CD14-positive monocyte (primary cell): ENCODE measurements around the gene C1QA. TPM values are rescaled to one million over a fixed set of nuclear protein-coding genes. Genes with fewer than 3 reads are reported as not detected.

Experiments used
- DNase-seq, 3 donors: peaks; one replicate each; pipeline ENCODE4 v3.0.0-alpha.2; 2011 to 2022
- H2AFZ ChIP-seq: 2 replicates; pipeline ENCODE4 v1.6.0; 2012; ENCODE audit warnings: mild to moderate bottlenecking, low read depth, low read length, inconsistent platforms; ENCODE audit not compliant: insufficient read depth, poor library complexity, severe bottlenecking
- H3K27ac ChIP-seq, 2 donors: 1 replicate in 1 of 2; 2 replicates in 1 of 2; pipeline ENCODE4 v1.5.1; 2012 to 2013; ENCODE audit warnings: low read length in 2 of 2, control low read depth in 1 of 2, inconsistent platforms in 1 of 2, low read depth in 1 of 2, mild to moderate bottlenecking in 1 of 2
- H3K27me3 ChIP-seq, 2 donors: one replicate each; pipeline versions ENCODE4 v1.6.0 to v1.6.1; 2011 to 2013; ENCODE audit warnings: low read length in 2 of 2; ENCODE audit not compliant: control insufficient read depth in 2 of 2, insufficient read depth in 2 of 2
- H3K36me3 ChIP-seq, 2 donors: replicated peaks in 1 of 2; 1 replicate in 1 of 2; 2 replicates in 1 of 2; pipeline versions ENCODE4 v1.5.1 to v1.6.1; 2012 to 2013; ENCODE audit warnings: low read length in 2 of 2, control low read depth in 1 of 2, inconsistent platforms in 1 of 2, mild to moderate bottlenecking in 1 of 2; ENCODE audit not compliant: insufficient read depth in 2 of 2, control insufficient read depth in 1 of 2
- H3K4me1 ChIP-seq, 2 donors: 1 replicate in 1 of 2; 2 replicates in 1 of 2; pipeline versions ENCODE4 v1.5.1 to v1.6.1; 2012 to 2013; ENCODE audit warnings: low read length in 2 of 2, control low read depth in 1 of 2, inconsistent platforms in 1 of 2, mild to moderate bottlenecking in 1 of 2, moderate library complexity in 1 of 2; ENCODE audit not compliant: insufficient read depth in 2 of 2, control insufficient read depth in 1 of 2
- H3K4me2 ChIP-seq: replicated peaks from 2 replicates; pipeline ENCODE3; 2012; ENCODE audit warnings: low read length, moderate library complexity, mild to moderate bottlenecking; ENCODE audit not compliant: poor library complexity, severe bottlenecking; ENCODE audit errors: extremely low read depth
- H3K4me3 ChIP-seq, 3 experiments: fragments of 200-600 bp in 1 of 3; sonication (generic) in 1 of 3; replicated peaks in 1 of 3; 1 replicate in 2 of 3; 2 replicates in 1 of 3; pipeline ENCODE4 v1.5.1; 2011 to 2013; ENCODE audit warnings: low read length in 3 of 3, mild to moderate bottlenecking in 3 of 3, control low read depth in 2 of 3, low read depth in 2 of 3, inconsistent platforms in 1 of 3, moderate library complexity in 1 of 3
- H3K79me2 ChIP-seq: 2 replicates; pipeline ENCODE4 v1.6.0; 2012; ENCODE audit warnings: mild to moderate bottlenecking, control low read depth, inconsistent platforms, low read length, moderate library complexity; ENCODE audit not compliant: insufficient read depth
- H3K9ac ChIP-seq: 2 replicates; pipeline ENCODE4 v1.6.0; 2017; ENCODE audit warnings: low read length, mild to moderate bottlenecking; ENCODE audit not compliant: insufficient read depth, poor library complexity, severe bottlenecking
- H3K9me3 ChIP-seq, 2 donors: replicated peaks in 1 of 2; 1 replicate in 1 of 2; 2 replicates in 1 of 2; pipeline versions ENCODE4 v1.5.1 to v1.6.1; 2012 to 2013; ENCODE audit warnings: low read length in 2 of 2, control low read depth in 1 of 2; ENCODE audit not compliant: control insufficient read depth in 1 of 2, insufficient read depth in 1 of 2
- H4K20me1 ChIP-seq: 2 replicates; pipeline ENCODE4 v1.6.0; 2012; ENCODE audit warnings: mild to moderate bottlenecking, low read length, control low read depth, moderate library complexity; ENCODE audit not compliant: insufficient read depth
- H3K27ac Mint-ChIP-seq, 7 donors: one replicate each; pipeline ENCODE4 v1.8.0; 2020; ENCODE audit warnings: mild to moderate bottlenecking in 7 of 7, mixed read lengths in 7 of 7, moderate library complexity in 6 of 7, inconsistent platforms in 2 of 7
- H3K27me3 Mint-ChIP-seq, 3 donors: one replicate each; pipeline ENCODE4 v1.8.0; 2021 to 2022; ENCODE audit warnings: low read depth in 3 of 3, mild to moderate bottlenecking in 3 of 3, mixed read lengths in 3 of 3, moderate library complexity in 3 of 3, inconsistent platforms in 1 of 3
- H3K36me3 Mint-ChIP-seq, 2 donors: one replicate each; pipeline ENCODE4 v1.8.0; 2020; ENCODE audit warnings: mixed read lengths in 2 of 2, inconsistent platforms in 1 of 2, mild to moderate bottlenecking in 1 of 2
- H3K4me1 Mint-ChIP-seq: one replicate; pipeline ENCODE4 v1.8.0; 2020; ENCODE audit warnings: mild to moderate bottlenecking, mixed read lengths
- H3K4me3 Mint-ChIP-seq, 2 donors: one replicate each; pipeline ENCODE4 v1.8.0; 2020; ENCODE audit warnings: mild to moderate bottlenecking in 2 of 2, mixed read lengths in 2 of 2, moderate library complexity in 1 of 2
- H3K9me3 Mint-ChIP-seq, 7 donors: one replicate each; pipeline ENCODE4 v1.8.0; 2020 to 2022; ENCODE audit warnings: mixed read lengths in 7 of 7, mild to moderate bottlenecking in 6 of 7, moderate library complexity in 6 of 7, inconsistent platforms in 2 of 7
- WGBS: methylation state at CpG from one replicate; pipeline ENCODE4 v1.1.5; 2013; ENCODE audit warnings: missing lambda C conversion rate; ENCODE audit not compliant: insufficient coverage; 5-methylcytosine and 5-hydroxymethylcytosine counted together
- intact Hi-C, 2 donors: fragments of 100-400 bp; cut with micrococcal nuclease; formaldehyde crosslinking; loops; one replicate each; pipeline versions ENCODE4 v1.15.0 to v1.15.1; 2023
- polyA plus RNA-seq, 3 donors: library from polyadenylated mRNA; depleted of rRNA in 1 of 3; unstranded in 2 of 3; stranded (reverse) in 1 of 3; fragments of 300-500 nt in 2 of 3; fragments of >200 nt in 1 of 3; fragmentation: Illumina TruSeq in 2 of 3; gene quantifications; 1 replicate in 2 of 3; 2 replicates in 1 of 3; pipeline ENCODE4 v1.2.3, GENCODE V29; 2012 to 2021
- TF ChIP-seq, protein P1 (sequence below): fragments of 200-600 bp; IDR thresholded peaks from one replicate; pipeline ENCODE4 v1.8.0; 2022; ENCODE audit warnings: antibody characterized with exemption, mild to moderate bottlenecking

C1QA gene
- polyA plus RNA-seq, 3 donors: 14.5 to 19.6 (median 16.3) TPM

DNA sequence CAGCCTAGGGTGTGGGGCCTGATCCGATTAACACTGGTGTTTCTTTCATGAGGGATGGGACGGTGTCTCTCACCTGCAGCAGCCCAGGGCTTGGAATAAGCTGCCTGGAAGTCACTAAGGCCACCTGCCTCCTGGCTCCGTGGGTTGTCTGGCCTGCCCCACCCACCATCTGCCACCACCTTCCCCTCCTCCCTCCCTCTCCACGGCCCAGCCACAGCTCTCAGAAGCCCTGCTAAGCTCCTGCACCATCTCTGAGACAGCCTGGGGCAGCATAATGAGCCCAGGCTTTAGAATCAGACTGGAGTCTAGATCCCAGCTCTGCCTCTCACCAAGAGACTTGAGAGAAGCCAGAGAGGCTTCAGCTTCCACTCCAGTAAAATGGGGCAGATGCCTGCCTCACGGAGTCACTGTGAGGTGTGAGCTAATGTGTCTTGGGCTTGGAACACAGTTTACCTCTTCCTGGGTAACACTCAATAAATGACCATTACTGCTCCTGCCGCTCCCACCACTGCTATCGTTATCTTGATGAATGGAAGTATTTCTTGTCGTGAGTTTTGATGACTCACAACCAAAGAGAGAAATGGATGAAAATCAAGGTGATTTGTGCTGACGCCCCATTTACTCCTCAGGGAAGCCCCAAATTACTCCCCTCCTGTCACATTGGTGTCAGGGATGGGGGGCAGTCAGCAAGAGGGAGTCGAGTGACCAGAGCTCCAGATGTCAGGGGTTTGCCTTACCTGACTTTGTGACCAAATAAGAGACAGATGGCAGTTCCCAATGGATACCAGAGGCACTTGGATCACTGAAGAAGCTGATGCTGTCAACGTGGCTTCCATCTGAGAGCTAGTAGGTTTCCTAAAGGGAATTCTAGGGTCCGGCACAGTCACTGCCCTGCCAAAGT, 23.5 kb upstream of the C1QA start:
- Histone ChIP-seq H2AFZ (no peak overlapping the region), H3K9ac (no peak overlapping the region), H3K27ac (no peak overlapping the region), H3K9me3 (no peaks in the 10 kb centered on the region), H4K20me1 (no peaks in the 10 kb centered on the region), H3K4me2 (no peak overlapping the region), H3K36me3 (no peaks in the 10 kb centered on the region), H3K79me2 (no peaks in the 10 kb centered on the region), H3K4me1 (no peaks in the 10 kb centered on the region), H3K27me3 (peaks cover 0 to 4% of the 10 kb centered on the region in 2 donors), H3K4me3 (no peak overlapping the region)
- Mint-ChIP-seq H3K27me3 (peaks cover 12 to 24% (median 22%) of the 10 kb centered on the region in 3 donors), H3K9me3 (no peaks in the 10 kb centered on the region), H3K4me3 (no peak overlapping the region), H3K27ac (peak overlapping the region in 1 of 7 donors; percentile 62), H3K4me1 (no peaks in the 10 kb centered on the region), H3K36me3 (no peaks in the 10 kb centered on the region)
- TF ChIP-seq, protein P1, sequence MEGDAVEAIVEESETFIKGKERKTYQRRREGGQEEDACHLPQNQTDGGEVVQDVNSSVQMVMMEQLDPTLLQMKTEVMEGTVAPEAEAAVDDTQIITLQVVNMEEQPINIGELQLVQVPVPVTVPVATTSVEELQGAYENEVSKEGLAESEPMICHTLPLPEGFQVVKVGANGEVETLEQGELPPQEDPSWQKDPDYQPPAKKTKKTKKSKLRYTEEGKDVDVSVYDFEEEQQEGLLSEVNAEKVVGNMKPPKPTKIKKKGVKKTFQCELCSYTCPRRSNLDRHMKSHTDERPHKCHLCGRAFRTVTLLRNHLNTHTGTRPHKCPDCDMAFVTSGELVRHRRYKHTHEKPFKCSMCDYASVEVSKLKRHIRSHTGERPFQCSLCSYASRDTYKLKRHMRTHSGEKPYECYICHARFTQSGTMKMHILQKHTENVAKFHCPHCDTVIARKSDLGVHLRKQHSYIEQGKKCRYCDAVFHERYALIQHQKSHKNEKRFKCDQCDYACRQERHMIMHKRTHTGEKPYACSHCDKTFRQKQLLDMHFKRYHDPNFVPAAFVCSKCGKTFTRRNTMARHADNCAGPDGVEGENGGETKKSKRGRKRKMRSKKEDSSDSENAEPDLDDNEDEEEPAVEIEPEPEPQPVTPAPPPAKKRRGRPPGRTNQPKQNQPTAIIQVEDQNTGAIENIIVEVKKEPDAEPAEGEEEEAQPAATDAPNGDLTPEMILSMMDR: no peak
- WGBS: 42% methylated on average over 6 of the region's 12 CpGs
- intact Hi-C loops: no loop called here
- DNase-seq: no peak

DNA sequence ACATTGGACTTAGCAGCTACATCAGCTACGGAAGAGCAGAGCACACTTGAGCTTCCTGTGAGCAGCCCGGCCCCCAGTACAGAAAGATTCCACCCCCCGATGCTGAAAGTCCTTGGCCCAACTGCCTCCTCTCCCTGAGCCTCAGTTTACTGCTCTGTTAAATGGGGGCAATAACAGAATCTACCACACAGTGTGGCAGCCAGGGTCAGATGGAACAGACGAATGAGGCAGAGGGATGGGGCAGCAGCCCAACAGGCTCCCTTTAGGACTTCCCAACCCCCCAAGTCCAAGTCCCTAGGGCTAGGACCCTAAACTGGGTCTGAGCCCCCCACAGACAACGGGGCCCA, 22.9 kb upstream of the C1QA start:
- no peaks in the 10 kb centered on the region for H4K20me1 ChIP-seq
- H3K4me1 Mint-ChIP-seq: no peaks in the 10 kb centered on the region
- no peak overlapping the region for H2AFZ ChIP-seq
- intact Hi-C loops: no loop called here
- H3K4me1 ChIP-seq: no peaks in the 10 kb centered on the region
- no peak overlapping the region for H3K4me3 ChIP-seq
- H3K9me3 ChIP-seq: no peaks in the 10 kb centered on the region
- no peaks in the 10 kb centered on the region for H3K79me2 ChIP-seq
- no peak overlapping the region for H3K4me2 ChIP-seq
- no peaks in the 10 kb centered on the region for H3K36me3 Mint-ChIP-seq
- no peak overlapping the region for H3K27ac Mint-ChIP-seq
- WGBS: 89% methylated on average over 3 of the region's 5 CpGs
- peaks cover 12 to 24% (median 21%) of the 10 kb centered on the region in 3 donors for H3K27me3 Mint-ChIP-seq
- H3K27me3 ChIP-seq: peaks cover 0 to 7% of the 10 kb centered on the region in 2 donors
- TF ChIP-seq, protein P1: no peak
- no peak overlapping the region for H3K4me3 Mint-ChIP-seq
- H3K9ac ChIP-seq: no peak overlapping the region
- DNase-seq: no peak
- H3K27ac ChIP-seq: no peak overlapping the region
- no peaks in the 10 kb centered on the region for H3K36me3 ChIP-seq
- H3K9me3 Mint-ChIP-seq: no peaks in the 10 kb centered on the region
